ENCODE measurements around the gene PDE8A.

Gene PDE8A

GRCh38 chr15:85028416-85028815, 46.8 kb downstream of the PDE8A start:
- no peaks in the 10 kb centered on the region for H3F3A ChIP-seq (ENCODE audit: insufficient read depth, low read length)
- DNase-seq: no peak
- H3K9me3 ChIP-seq (replicated peaks; ENCODE audit: insufficient read depth, low read length): no peaks in the 10 kb centered on the region
- no peaks in the 10 kb centered on the region for H3K9me2 ChIP-seq (replicated peaks; ENCODE audit: insufficient read depth, low read length)
- H4K20me1 ChIP-seq (ENCODE audit: insufficient read depth, low read length): no peaks in the 10 kb centered on the region
- no peak overlapping the region for H3K4me3 ChIP-seq (ENCODE audit: low read length)
- H3K79me2 ChIP-seq (ENCODE audit: low read length): 0 out of 2 replicates have a peak, but pooled peaks cover 11% of the 10 kb centered on the region
- H3K27me3 ChIP-seq (replicated peaks; ENCODE audit: insufficient read depth, low read length): no peaks in the 10 kb centered on the region
- TF ChIP-seq EZH2phosphoT487 (IDR thresholded peaks at IDR 0.05; ENCODE audit: low read length) (no peak), CTCF (IDR thresholded peaks at IDR 0.05; ENCODE audit: low read length) (no peak), EZH2 (optimal IDR thresholded peaks at IDR 0.05; ENCODE audit: low read depth, low read length) (no peak)
- peaks cover 19% of the 10 kb centered on the region for H3K4me1 ChIP-seq (ENCODE audit: low read length)
- no peaks in the 10 kb centered on the region for H3K36me3 ChIP-seq (replicated peaks; ENCODE audit: insufficient read depth, low read length)
- H2AFZ ChIP-seq (ENCODE audit: low read length): no peak overlapping the region
- H3K9ac ChIP-seq (ENCODE audit: low read length): no peak overlapping the region
- H3K4me2 ChIP-seq (ENCODE audit: low read depth, low read length): no peak overlapping the region
- no peak overlapping the region for H3K27ac ChIP-seq (ENCODE audit: low read length)

- Histone ChIP-seq H3K9ac (ENCODE audit: low read length) (no peak overlapping the region), H3K79me2 (ENCODE audit: low read length) (0 out of 2 replicates have a peak, but pooled peaks cover 9% of the 10 kb centered on the region), H4K20me1 (ENCODE audit: insufficient read depth, low read length) (no peaks in the 10 kb centered on the region), H3K27ac (ENCODE audit: low read length) (no peak overlapping the region), H2AFZ (ENCODE audit: low read length) (no peak overlapping the region), H3K4me1 (ENCODE audit: low read length) (peaks cover 19% of the 10 kb centered on the region), H3K9me2 (replicated peaks; ENCODE audit: insufficient read depth, low read length) (no peaks in the 10 kb centered on the region), H3F3A (ENCODE audit: insufficient read depth, low read length) (no peaks in the 10 kb centered on the region), H3K4me2 (ENCODE audit: low read depth, low read length) (no peak overlapping the region), H3K36me3 (replicated peaks; ENCODE audit: insufficient read depth, low read length) (no peaks in the 10 kb centered on the region), H3K9me3 (replicated peaks; ENCODE audit: insufficient read depth, low read length) (no peaks in the 10 kb centered on the region), H3K4me3 (ENCODE audit: low read length) (no peak overlapping the region), H3K27me3 (replicated peaks; ENCODE audit: insufficient read depth, low read length) (no peaks in the 10 kb centered on the region)
- no peak for DNase-seq
- TF ChIP-seq EZH2 (optimal IDR thresholded peaks at IDR 0.05; ENCODE audit: low read depth, low read length): no peak
- no peak for TF ChIP-seq CTCF (IDR thresholded peaks at IDR 0.05; ENCODE audit: low read length)
- no peak for TF ChIP-seq EZH2phosphoT487 (IDR thresholded peaks at IDR 0.05; ENCODE audit: low read length)
These were observed 47.6 kb downstream of the PDE8A start for GRCh38 chr15:85029221-85029620.

DNA sequence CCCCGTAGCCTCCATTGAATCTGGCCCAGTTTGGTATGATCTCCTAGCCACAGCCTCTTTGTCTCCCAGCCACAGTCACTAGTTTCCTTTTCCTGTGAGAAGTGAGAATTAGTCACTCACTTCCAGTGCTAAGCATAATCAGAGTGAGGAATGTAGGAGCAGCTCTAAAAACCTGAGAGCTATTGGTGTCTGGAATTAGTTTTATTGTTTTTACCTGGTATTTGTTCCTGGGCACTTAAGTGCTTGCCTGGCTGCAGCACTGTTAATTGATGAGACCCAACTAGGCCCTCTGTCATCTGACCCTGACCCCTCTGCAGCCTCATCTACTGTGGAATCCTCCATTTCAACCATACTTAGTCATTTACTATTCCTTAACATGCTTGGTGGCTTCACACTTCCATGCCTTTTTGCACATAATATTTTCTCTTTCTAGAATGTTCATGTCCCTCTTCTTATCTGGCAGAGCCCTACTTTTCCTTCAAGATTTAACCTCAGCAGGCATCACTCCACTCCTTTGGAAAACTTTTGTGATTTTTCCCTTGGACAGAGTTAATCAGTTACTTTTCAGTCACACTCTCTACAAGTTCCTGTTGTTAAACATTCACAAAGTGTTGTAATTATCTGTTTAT, 48.8 kb downstream of the PDE8A start:
- no peaks in the 10 kb centered on the region for H3K36me3 ChIP-seq (replicated peaks; ENCODE audit: insufficient read depth, low read length)

More for the DNA sequence above, 48.8 kb downstream of the PDE8A start:
- no peak overlapping the region for H3K4me3 ChIP-seq (ENCODE audit: low read length)
- no peaks in the 10 kb centered on the region for H3F3A ChIP-seq (ENCODE audit: insufficient read depth, low read length)
- 0 out of 2 replicates have a peak, but pooled peaks cover 9% of the 10 kb centered on the region for H3K79me2 ChIP-seq (ENCODE audit: low read length)
- TF ChIP-seq EZH2phosphoT487 (IDR thresholded peaks at IDR 0.05; ENCODE audit: low read length) (no peak), CTCF (IDR thresholded peaks at IDR 0.05; ENCODE audit: low read length) (no peak), EZH2 (optimal IDR thresholded peaks at IDR 0.05; ENCODE audit: low read depth, low read length) (no peak)
- peaks cover 19% of the 10 kb centered on the region for H3K4me1 ChIP-seq (ENCODE audit: low read length)
- no peak overlapping the region for H3K27ac ChIP-seq (ENCODE audit: low read length)
- no peaks in the 10 kb centered on the region for H3K9me3 ChIP-seq (replicated peaks; ENCODE audit: insufficient read depth, low read length)
- H3K9ac ChIP-seq (ENCODE audit: low read length): no peak overlapping the region
- no peak overlapping the region for H3K4me2 ChIP-seq (ENCODE audit: low read depth, low read length)
- no peaks in the 10 kb centered on the region for H3K9me2 ChIP-seq (replicated peaks; ENCODE audit: insufficient read depth, low read length)
- no peak overlapping the region for H2AFZ ChIP-seq (ENCODE audit: low read length)
- DNase-seq: no peak
- H3K27me3 ChIP-seq (replicated peaks; ENCODE audit: insufficient read depth, low read length): no peaks in the 10 kb centered on the region
- H4K20me1 ChIP-seq (ENCODE audit: insufficient read depth, low read length): no peaks in the 10 kb centered on the region
